GM08714 (cell line): ENCODE measurements around the gene HLA-DOA.

Experiments
- H3K4me3 ChIP-seq: fragments of 200-500 bp; sonication (Bioruptor generic); 2 replicates; pipeline ENCODE4 v1.5.1; 2014; ENCODE audit warnings: mild to moderate bottlenecking, low read length, inconsistent platforms
- ZNF274 ChIP-seq: IDR thresholded peaks from 2 replicates; pipeline ENCODE4 v1.6.1; 2012; ENCODE audit warnings: mild to moderate bottlenecking, low read depth, low read length

HLA-DOA gene

DNA sequence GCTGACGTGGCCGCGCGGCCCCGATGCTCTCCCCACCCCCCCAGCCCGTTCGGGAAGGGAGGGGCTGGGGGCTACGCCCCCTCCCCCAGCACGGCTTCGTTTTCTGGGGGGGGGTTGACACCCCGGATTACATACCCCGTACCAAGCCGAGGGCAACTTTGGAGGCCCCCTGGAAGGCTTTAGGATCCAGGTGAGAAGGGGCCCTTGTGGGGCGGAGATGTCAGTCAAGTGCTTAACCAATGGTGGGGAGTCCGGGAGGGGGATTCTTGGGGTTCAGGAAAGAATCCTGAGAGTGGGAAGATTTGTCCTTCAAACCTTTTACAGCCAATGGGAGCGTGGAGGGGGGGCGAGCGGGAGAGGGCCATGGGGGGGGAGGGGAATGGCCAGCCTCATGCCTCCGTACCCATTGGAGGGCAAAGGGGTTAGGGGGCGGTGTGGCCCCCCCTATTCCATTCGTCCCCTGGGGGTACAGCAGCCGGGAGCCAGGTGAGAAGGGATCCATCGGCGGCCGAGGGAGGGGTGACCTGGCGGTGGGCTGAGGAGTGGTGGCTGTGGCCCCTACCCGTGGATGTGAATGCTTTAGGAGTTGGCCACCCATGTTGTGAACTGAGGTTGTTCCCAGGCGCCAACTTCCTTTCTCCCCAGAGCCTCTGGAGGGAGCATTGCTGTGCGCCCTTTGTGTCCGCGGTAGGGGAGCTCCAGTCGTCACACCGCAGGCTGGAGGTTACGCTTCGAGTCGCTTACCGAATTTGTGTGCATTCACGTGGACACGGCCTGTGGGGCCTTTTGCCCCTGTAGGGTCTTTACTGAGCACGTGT is 40.3 kb downstream of the HLA-DOA start:
- TF ChIP-seq ZNF274, result no peak
- peak overlapping the region; percentile 86 for H3K4me3 ChIP-seq

DNA sequence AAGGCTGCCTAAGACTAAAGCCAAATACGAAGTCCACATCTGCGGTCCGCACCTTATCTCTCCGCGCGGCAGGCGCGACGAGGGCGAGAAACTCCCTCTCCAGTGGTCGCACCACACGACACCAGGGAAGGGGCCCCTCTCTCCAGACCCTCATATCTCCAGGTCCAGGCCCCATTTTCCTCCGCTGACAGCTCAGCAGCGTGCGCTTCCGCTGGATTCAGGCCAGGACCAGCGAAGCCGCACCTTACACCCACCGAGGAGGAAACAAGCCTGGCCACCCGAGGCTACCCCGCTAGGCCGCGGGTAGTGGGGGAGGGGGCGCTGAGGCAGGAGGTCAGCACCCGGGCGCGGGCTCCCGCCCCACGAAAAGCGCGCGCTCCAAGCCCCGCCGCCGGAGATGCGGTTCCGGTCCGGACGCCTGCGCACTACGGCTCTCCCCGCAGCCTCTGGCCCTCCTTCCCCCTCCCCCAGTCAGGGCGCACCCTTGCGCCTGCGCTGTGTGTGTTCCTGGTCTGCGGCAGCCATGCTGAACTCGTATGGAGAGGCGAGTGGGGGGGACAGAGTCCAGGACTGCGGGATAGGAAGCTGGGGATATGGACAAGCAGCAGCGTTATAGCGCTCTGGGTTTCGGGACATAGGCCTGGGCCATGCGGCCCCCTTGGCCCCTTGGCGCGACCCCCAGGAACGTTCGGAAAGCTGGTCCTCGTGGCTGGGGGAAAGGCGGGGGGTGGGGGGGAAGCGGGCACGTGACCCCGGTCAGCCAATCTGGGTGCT is 41.1 kb downstream of the HLA-DOA start, which contains the start of gene BRD2:
TSS of gene BRD2 (plus strand) at position 502 of the 774 bp plus-strand sequence. CDS start 4,305 bp downstream, outside the sequence.
- H3K4me3 ChIP-seq, result peak within 1 kb of the TSS; percentile 86
- no peak for TF ChIP-seq ZNF274

GRCh38 chr6:32967151-32968091 is 42.0 kb downstream of the HLA-DOA start:
- peak overlapping the region; percentile 86 for H3K4me3 ChIP-seq
- TF ChIP-seq ZNF274, result no peak

DNA sequence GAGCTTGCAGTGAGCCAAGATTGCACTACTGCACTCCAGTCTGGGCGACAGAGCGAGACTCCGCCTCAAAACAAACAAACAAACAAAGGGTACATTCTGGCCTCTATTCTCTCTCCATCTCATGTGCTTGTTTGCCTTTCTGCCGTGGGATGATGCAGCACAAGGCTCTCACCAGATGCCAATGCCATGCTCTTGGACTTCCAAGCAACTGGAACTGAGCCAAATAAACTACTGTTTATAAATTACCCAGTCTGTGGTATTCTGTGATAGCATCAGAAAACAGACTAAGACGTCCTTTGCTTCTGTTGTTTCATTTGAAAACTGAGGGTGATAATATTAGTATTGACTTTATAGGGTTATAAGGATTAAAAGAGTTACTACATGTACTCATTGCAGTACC is 44.6 kb downstream of the HLA-DOA start:
- TF ChIP-seq ZNF274, result no peak
- no peak overlapping the region for H3K4me3 ChIP-seq

DNA sequence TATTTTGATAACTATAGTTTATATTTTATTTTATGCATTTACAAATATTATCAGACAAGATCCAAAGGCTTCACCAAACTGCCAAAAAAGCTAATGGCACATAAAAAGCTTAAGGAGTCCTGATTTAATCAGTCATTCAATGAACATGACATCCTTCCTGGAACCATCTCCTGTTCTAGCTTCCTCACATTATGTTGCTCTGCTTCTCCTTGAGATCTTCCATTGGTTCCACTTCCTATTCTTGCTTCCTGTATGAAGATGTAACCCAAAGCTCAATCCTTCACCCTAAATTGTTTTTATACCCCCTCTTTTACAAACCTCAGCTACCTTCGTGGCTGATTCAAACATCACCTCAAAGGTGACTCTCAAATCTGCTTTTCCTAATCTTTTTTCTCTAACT is 45.5 kb downstream of the HLA-DOA start:
- H3K4me3 ChIP-seq, result no peak overlapping the region

GRCh38 chr6:32962213-32962826 is 47.1 kb downstream of the HLA-DOA start:
- TF ChIP-seq ZNF274, result no peak
- no peak overlapping the region for H3K4me3 ChIP-seq

More for the DNA sequence above, 45.5 kb downstream of the HLA-DOA start:
- no peak for TF ChIP-seq ZNF274

DNA sequence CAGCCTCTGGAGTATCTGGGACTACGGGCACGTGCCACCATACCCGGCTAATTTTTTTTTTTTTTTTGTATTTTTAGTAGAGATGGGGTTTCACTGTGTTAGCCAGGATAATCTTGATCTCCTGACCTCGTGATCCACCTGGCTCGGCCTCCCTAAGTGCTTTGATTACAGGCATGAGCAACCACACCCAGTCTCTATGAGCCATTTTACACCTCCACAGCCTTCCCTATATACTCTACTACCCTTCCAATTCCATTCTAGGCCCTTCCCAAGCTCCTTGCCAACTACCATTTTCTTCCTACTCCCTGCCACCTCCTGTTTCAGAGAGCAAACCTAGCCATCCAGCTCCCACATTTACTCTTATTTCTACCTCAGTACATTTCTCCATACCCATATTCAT is 48.8 kb downstream of the HLA-DOA start:
- H3K4me3 ChIP-seq, result no peak overlapping the region
- TF ChIP-seq ZNF274, result no peak

- H3K4me3 ChIP-seq, result no peak overlapping the region
- TF ChIP-seq ZNF274, result no peak
These were observed 53.2 kb downstream of the HLA-DOA start for GRCh38 chr6:32956176-32956575.

DNA sequence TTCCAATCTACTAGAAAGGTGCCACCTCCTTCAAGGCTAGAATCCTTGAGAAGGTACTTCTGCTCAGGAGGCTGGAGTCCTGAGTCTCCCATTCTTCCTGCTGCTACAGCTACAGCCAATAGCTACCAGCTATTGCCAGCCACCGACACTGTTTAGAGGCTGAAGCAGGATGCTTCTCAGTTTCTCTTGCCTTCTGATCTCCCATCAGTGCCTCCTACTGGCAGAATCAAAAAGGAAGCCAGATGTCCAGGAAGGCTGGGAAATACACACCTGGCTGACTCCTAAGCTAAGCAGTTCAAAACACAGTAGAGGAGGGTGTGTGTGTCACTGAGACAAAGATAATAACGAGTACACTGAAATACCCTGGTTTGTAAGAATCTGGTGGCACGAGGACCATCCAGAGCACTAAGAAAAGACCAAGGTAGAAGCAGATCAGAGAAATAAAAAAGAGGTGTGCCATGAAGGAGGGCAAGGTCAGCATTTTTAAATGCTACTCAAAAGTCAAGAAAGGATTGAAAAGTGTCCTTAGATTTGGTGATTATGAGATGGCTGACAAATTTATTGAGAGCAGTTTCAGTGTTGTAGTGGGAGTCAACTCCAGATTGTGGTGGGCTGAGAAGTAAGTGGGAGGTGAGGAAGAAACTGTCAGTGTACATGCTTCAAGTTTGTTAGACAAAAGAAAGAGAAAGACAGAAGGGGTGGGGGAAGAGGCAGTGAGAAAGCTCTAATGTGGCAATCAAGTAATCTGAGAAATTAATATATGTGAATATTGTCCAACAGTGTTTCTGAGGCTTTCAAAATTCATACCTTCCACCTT is 54.2 kb downstream of the HLA-DOA start:
- no peak overlapping the region for H3K4me3 ChIP-seq
- TF ChIP-seq ZNF274, result no peak

DNA sequence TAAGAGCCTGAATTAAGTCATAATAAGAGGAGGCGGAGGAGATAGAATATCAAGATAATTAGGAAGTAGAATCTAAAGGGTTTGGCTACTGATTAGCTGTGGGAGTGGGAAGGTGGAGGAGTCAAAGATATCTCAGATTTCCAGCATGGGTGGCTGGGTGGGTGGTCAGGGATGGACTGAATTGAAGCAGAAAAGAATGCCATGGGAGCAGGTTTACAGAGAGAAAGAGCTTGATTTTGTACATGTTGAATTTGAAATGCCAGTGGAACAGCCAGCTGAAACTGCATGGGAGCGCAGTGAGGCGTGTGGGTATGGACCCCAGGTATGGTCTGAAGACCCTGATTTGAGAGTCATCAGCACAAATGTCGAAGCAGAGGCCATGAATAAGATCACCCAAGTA is 55.1 kb downstream of the HLA-DOA start:
- no peak overlapping the region for H3K4me3 ChIP-seq
- no peak for TF ChIP-seq ZNF274
